Mammary epithelial cell (primary cell): ENCODE measurements around the gene FLCN.

ENCODE experiments used
- CTCF ChIP-seq, 2 donors: IDR thresholded peaks in 1 of 2; conservative IDR thresholded peaks in 1 of 2; 2 replicates each; pipeline ENCODE4 v1.5.1; 2011 to 2012; ENCODE audit warnings: inconsistent platforms in 2 of 2, low read length in 2 of 2, mild to moderate bottlenecking in 2 of 2, control low read depth in 1 of 2, low read depth in 1 of 2; ENCODE audit not compliant: insufficient read depth in 1 of 2; ENCODE audit errors: extremely low read depth in 1 of 2
- EZH2 ChIP-seq: IDR thresholded peaks from 2 replicates; pipeline ENCODE4 v1.6.1; 2012; ENCODE audit warnings: low read length, inconsistent platforms, borderline replicate concordance

- TF ChIP-seq EZH2 = no peak
- TF ChIP-seq CTCF (conservative IDR thresholded peaks at IDR 0.05 in 1 of 2, IDR thresholded peaks at IDR 0.05 in 1 of 2; ENCODE audit: extremely low read depth in 1 of 2, insufficient read depth in 1 of 2, low read depth in 1 of 2, low read length in 2 of 2) = no peak
Observed at GRCh38 chr17:17213775-17214174, 23.2 kb downstream of the FLCN start.
